SW 1271 (cell line): ENCODE measurements around the gene CGRRF1.

Experiments
- DNase-seq, 2 experiments: peaks; one replicate each; lab custom pipeline; 2025; lab: John Stamatoyannopoulos, UW

The CGRRF1 gene

GRCh38 chr14:54489731-54490444 lies 19.8 kb upstream of the CGRRF1 start:
- DNase-seq = no peak

DNA sequence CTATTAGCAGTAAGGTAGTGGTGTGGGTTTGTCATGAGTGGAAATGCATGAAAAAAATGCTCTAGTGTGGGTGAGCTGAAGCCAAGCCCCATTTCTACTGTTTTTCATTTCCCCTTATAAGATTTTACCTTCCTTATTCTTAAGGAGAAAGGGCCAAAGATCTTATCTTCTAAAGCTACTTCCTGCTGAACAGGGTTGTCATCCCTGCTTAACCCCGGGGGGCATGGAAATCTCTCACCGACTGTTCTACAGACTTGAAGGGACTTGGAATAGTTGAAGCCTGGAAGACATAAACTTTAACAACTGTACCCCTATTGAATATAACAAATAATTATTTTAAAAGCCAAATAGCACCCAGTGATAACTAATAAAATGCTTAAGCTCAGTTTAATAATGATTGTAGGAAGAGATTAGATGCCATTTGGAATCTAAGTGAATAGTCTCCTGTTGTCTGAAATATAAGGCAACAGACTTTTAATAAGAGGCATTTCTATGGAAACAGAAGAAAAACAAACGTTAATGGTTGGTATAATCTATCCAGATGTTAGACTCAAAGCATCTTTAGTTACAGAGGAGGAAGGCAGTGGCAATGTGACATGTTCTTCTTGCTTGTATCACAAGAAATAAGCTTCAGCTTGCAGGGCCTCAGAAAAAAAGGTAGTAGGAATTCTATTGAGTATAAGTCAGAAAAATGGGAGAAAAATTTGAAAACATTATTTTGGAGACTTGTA lies 19.1 kb upstream of the CGRRF1 start:
- no peak for DNase-seq

DNA sequence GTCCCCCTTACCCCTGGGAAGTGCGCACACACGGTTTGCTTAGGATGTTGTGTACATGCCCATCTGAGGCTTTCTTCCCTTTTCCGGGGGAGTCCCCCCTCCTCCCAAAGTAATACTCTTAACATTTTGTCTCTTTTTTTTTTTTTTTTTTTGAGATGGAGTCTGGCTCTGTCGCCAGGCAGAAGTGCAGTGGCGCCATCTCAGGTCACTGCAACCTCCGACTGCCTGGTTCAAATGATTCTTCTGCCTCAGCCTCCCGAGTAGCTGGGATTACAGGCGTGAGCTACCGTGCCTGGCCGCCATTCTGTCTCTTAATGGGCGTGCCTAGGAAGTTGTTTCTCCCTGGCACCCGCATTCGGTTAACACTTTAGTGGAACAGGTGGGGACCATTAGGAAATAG lies 16.4 kb upstream of the CGRRF1 start:
- DNase-seq = no peak

GRCh38 chr14:54497224-54497623 lies 12.5 kb upstream of the CGRRF1 start:
- no peak for DNase-seq

- DNase-seq = no peak
Measured at GRCh38 chr14:54498095-54498531, 11.6 kb upstream of the CGRRF1 start.

DNA sequence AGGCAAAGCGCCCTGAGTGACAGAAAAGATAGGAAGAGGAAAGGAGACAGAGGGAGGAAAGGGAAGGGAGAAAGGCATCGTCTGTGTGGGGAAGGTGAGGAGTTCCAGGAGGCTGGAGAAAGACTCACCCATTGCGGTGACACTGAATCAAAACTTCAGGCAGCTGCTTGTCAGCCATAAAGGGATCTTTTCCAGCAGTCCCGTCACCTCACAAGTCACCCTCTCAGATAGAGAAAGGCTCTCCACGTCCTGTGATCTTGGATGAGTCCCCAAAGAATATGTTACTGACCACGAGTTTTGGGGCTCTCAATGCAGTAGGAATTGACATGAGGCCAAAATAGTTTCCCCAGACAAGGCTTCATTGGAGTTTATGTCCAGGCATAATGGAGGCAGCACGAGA lies 11.1 kb upstream of the CGRRF1 start:
- DNase-seq = no peak

GRCh38 chr14:54500744-54501143 lies 9.0 kb upstream of the CGRRF1 start:
- DNase-seq = no peak

DNA sequence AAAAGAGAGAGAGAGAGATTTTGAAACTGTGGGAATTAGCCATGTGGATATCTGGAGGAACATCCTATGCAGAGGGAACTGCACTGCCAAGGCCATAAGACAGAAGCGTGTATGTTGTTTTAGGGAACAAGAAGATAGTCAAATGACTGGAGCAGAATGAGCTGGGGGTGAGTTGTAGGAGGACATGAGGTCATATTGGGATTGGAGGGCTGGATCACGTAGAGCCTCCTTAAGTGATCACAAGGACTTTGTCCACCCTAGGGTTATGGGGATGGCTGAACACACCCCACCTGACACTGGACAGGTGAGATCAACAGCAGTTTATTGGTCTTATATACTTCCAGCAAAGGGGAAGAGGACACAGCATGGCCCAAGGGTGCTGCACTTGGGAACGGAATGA lies 8.2 kb upstream of the CGRRF1 start:
- DNase-seq = no peak

- DNase-seq = no peak
Measured at GRCh38 chr14:54502602-54503001, 7.1 kb upstream of the CGRRF1 start.

GRCh38 chr14:54503486-54503885 lies 6.2 kb upstream of the CGRRF1 start:
- DNase-seq = peak in 1 of 2 experiments; percentile 37

DNA sequence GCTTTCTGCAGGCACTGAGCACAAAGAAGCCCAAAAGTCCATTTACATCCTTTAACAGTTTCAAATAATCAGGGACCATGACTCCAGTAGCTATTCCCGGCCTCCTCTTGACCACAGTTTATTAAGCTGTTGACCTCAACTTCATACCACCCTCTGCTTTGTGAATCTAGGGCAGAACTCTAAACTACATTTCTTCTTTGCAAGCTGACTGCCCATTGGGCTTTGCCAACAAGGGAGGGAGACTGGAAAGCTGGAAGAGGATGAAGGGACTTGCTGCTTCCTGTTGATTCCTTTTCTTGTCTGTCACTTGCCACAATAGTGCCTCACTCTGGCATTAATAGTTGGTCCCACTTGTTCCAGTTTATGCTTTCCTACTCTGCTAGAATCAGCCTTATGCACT lies 2.7 kb downstream of the CGRRF1 start:
- DNase-seq = no peak

DNA sequence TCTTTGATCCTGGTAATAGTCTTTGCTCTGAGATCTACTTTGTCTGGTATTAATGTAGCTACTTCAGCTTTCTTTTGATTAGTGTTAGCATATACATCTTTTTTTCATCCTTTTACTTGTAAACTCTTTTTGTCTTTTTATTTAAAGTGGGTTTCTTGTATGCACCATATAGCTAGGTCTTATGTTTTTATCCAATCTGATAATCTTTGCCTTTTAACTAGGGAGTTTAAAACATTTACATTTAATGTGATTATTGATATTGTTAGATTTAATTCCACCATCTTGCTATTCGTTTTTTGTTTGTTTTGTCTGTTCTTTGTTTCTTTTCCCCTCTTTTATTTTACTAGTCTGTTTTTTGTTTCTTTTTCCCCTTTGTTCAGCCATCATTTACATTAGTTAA lies 6.0 kb downstream of the CGRRF1 start:
- no peak for DNase-seq

- no peak for DNase-seq
Measured at GRCh38 chr14:54516709-54517108, 7.0 kb downstream of the CGRRF1 start.

GRCh38 chr14:54524410-54524809 lies 14.7 kb downstream of the CGRRF1 start:
- no peak for DNase-seq

- no peak for DNase-seq
Measured at GRCh38 chr14:54528973-54529372, 19.3 kb downstream of the CGRRF1 start.

DNA sequence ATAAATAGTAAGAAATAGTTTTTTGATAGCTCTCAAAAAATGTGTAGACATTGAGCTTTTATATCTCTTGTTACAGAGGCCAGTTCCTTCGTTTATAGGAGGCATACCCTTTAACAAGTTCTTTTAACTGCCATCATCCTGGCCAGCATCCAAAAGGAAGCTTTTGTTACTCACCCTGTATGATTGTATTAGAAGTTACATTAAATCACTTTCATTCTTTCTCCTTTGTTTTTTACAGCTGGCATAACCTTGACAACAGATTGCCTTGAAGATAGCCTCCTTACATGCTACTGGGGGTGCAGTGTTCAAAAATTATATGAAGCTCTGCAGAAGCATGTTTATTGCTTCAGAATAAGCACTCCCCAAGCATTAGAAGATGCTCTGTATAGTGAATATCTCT lies 20.1 kb downstream of the CGRRF1 start:
- DNase-seq = no peak

- no peak for DNase-seq
Measured at GRCh38 chr14:54532111-54533012, 22.7 kb downstream of the CGRRF1 start.

- no peak for DNase-seq
Measured at GRCh38 chr14:54533100-54533499, 23.4 kb downstream of the CGRRF1 start.

DNA sequence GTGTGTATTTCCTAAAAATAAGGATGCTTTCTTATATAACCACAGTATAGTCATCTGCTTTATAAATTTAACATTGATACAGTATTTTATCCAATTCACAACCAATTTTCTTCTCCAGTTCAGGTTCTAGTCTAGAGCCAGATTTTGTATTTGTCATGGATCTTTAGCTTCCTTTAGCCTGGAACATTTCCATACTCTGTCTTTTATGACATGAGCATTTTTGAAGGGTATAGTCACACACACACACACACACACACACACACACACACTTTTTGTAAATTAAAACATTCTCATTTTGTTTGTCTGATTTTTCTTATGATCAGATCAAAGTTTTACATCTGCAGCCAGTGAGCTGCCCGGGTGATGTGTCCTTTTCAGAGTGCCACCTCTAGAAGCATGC lies 25.4 kb downstream of the CGRRF1 start:
- DNase-seq = no peak

DNA sequence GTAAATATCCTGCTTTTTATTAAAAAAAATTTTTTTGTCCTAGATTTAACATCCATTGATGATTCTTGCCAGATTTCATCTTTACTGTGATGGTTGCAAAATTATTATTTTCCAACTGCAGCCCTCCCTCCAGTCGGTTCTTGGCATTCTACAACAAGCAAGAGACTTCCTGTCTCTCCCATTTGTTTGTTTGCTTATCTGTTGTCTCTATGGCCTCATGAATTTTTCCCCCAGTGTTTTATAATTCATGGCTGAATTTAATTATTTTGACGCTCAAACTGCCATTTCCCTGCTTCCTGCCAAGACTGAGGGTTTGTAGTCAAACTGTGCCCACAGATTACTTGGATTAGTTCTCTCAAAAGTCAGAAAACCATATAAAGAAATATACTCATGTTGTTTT lies 25.9 kb downstream of the CGRRF1 start:
- DNase-seq = no peak

DNA sequence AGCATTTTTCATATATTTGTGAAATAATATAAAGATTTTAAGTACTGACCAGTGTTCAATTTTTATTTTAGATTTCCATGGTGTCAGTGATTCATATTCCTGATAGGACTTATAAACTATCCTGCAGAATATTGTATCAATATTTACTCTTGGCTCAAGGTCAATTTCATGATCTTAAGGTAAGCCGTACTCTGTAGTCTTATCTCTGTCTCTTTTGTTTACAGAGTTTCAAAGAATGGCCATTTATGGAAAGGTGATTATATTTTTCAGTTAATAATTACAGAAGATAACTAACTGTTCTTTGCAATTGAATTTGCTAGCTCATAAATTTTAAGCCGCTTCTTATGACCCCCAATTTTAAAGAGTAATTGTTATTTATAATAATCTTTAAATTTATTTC lies 27.9 kb downstream of the CGRRF1 start:
- DNase-seq = no peak

DNA sequence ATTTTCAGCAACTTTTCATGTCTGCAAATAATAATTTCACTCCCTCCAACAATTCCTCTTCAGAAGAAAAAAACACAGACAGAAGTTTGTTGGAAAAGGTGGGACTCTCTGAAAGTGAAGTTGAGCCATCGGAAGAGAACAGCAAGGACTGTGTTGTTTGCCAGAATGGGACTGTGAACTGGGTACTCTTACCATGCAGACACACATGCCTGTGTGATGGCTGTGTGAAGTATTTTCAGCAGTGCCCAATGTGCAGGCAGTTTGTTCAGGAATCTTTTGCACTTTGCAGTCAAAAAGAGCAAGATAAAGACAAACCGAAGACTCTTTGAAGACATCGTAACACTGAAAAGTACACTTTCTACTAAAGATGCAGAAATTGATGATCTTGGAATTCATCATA lies 28.3 kb downstream of the CGRRF1 start:
- DNase-seq = no peak

GRCh38 chr14:54547583-54547982 lies 37.9 kb downstream of the CGRRF1 start:
- no peak for DNase-seq
